HG03439 (cell line): Measurements from ENCODE around the gene PLD1.
"Not testable (repeated sequence)": the region's sequence is repeated elsewhere in the genome, so short reads cannot be mapped to it uniquely, and the experiment has no call there.

ENCODE experiments used
- ATAC-seq: cut with Tn5 transposase; IDR thresholded peaks from one replicate; pipeline ENCODE4 v1.9.1; 2021; ENCODE audit warnings: mild to moderate bottlenecking, moderate library complexity; ENCODE audit not compliant: unreplicated experiment

PLD1 gene

GRCh38 chr3:171749124-171749523 lies 61.2 kb downstream of the PLD1 start:
- ATAC-seq: no peak

- ATAC-seq: no peak
These were observed 62.0 kb downstream of the PLD1 start for GRCh38 chr3:171748064-171748924.

GRCh38 chr3:171747223-171747920 lies 62.9 kb downstream of the PLD1 start:
- no peak for ATAC-seq

- ATAC-seq: not testable (repeated sequence)
These were observed 63.7 kb downstream of the PLD1 start for GRCh38 chr3:171746320-171747222.

- ATAC-seq: no peak
These were observed 64.5 kb downstream of the PLD1 start for GRCh38 chr3:171745577-171746319.

- ATAC-seq: no peak
These were observed 66.0 kb downstream of the PLD1 start for GRCh38 chr3:171744158-171744741.

GRCh38 chr3:171743327-171744157 lies 66.7 kb downstream of the PLD1 start:
- ATAC-seq: no peak

GRCh38 chr3:171741377-171741776 lies 68.9 kb downstream of the PLD1 start:
- ATAC-seq: no peak

- ATAC-seq: no peak
These were observed 73.7 kb downstream of the PLD1 start for GRCh38 chr3:171736556-171736955.

GRCh38 chr3:171733561-171733960 lies 76.7 kb downstream of the PLD1 start:
- no peak for ATAC-seq

GRCh38 chr3:171732756-171733155 lies 77.5 kb downstream of the PLD1 start:
- ATAC-seq: no peak

GRCh38 chr3:171731691-171732090 lies 78.6 kb downstream of the PLD1 start:
- ATAC-seq: no peak

- ATAC-seq: no peak
These were observed 80.6 kb downstream of the PLD1 start for GRCh38 chr3:171729452-171730334.

GRCh38 chr3:171727288-171727687 lies 83.0 kb downstream of the PLD1 start:
- ATAC-seq: no peak

- ATAC-seq: no peak
These were observed 91.6 kb downstream of the PLD1 start for GRCh38 chr3:171718493-171719185.

GRCh38 chr3:171715155-171715554 lies 95.1 kb downstream of the PLD1 start:
- ATAC-seq: no peak

- ATAC-seq: no peak
These were observed 97.9 kb downstream of the PLD1 start for GRCh38 chr3:171712171-171712938.
